ENCODE data around the gene TNFRSF18. TPM values are rescaled to one million over a fixed set of nuclear protein-coding genes. Genes with fewer than 3 reads are reported as not detected.

TNFRSF18 gene
- total RNA-seq, 1 donor from 2014 or later = not detected

DNA sequence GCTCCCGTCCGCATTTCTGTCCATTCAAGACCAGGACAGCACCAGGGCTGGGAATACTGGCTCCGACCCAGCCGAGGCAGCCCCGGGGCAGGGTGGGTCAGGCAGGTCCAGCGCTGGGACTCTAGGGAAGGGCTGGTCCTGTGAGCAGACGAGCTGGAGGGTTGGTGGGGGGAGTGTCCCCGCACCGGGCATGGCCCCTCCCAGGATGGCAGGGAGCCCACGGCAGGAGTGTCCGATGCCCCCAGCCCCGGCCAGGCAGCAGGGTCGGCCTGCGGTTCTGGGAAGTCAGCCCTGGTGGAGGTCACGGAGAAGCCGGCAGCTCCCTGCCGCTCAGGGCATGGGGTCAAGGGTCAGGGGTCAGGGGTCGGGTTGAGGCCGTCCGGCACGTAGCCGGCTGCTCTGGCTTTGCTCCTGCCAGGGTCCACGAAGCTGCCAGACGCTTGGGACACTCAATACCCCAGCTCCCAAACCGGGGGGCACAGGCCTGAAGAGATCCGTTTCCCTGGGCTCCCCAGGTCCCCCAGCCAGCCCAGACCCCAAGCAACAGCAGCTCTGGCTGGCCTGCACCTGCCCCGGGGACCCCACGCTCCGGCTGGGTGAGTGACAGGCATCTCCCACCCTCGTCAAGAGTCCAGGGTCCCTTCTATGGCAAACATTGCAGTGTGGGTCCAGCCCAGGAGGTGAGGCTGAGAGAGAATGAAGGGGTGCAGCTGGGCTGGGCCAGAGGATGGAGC lies 33.4 kb upstream of the TNFRSF18 start:
- Mint-ChIP-seq H3K27me3 (ENCODE audit: unreplicated experiment) (no peaks in the 10 kb centered on the region), H3K4me1 (ENCODE audit: unreplicated experiment) (no peaks in the 10 kb centered on the region), H3K36me3 (ENCODE audit: low read depth, unreplicated experiment) (no peaks in the 10 kb centered on the region), H3K27ac (ENCODE audit: unreplicated experiment) (no peak overlapping the region), H3K9me3 (ENCODE audit: unreplicated experiment) (no peaks in the 10 kb centered on the region), H3K4me3 (ENCODE audit: unreplicated experiment) (no peak overlapping the region)
- no peak for DNase-seq (ENCODE audit: low spot score)
- TF ChIP-seq, protein P1, sequence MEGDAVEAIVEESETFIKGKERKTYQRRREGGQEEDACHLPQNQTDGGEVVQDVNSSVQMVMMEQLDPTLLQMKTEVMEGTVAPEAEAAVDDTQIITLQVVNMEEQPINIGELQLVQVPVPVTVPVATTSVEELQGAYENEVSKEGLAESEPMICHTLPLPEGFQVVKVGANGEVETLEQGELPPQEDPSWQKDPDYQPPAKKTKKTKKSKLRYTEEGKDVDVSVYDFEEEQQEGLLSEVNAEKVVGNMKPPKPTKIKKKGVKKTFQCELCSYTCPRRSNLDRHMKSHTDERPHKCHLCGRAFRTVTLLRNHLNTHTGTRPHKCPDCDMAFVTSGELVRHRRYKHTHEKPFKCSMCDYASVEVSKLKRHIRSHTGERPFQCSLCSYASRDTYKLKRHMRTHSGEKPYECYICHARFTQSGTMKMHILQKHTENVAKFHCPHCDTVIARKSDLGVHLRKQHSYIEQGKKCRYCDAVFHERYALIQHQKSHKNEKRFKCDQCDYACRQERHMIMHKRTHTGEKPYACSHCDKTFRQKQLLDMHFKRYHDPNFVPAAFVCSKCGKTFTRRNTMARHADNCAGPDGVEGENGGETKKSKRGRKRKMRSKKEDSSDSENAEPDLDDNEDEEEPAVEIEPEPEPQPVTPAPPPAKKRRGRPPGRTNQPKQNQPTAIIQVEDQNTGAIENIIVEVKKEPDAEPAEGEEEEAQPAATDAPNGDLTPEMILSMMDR (IDR thresholded peaks at IDR 0.05; ENCODE audit: unreplicated experiment) = no peak

DNA sequence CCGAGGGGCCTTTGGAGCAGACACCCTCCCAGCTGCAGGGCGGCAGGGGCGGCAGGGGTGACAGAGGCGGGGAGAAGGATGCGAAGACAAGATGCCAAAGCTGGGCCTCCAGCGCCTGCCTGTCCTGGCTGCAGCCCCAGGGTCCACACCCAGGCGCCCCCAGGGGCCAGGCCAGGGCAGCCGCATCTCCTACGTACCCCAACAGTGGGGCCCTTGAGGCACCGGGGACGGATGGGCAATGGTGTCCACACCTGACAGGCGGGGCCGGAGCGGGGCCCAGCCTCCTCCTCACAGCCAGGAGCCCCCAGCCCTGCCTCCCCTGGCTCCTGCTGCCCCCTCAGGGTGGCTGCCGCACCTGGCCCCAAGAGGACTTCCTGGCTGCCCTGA lies 32.8 kb upstream of the TNFRSF18 start:
- H3K36me3 Mint-ChIP-seq (ENCODE audit: low read depth, unreplicated experiment) = no peaks in the 10 kb centered on the region
- no peak overlapping the region for H3K4me3 Mint-ChIP-seq (ENCODE audit: unreplicated experiment)
- H3K27ac Mint-ChIP-seq (ENCODE audit: unreplicated experiment) = no peak overlapping the region
- DNase-seq (ENCODE audit: low spot score) = no peak
- H3K27me3 Mint-ChIP-seq (ENCODE audit: unreplicated experiment) = no peaks in the 10 kb centered on the region
- TF ChIP-seq, protein P1 (IDR thresholded peaks at IDR 0.05; ENCODE audit: unreplicated experiment) = no peak
- peaks cover under 1% of the 10 kb centered on the region for H3K4me1 Mint-ChIP-seq (ENCODE audit: unreplicated experiment)
- H3K9me3 Mint-ChIP-seq (ENCODE audit: unreplicated experiment) = no peaks in the 10 kb centered on the region

DNA sequence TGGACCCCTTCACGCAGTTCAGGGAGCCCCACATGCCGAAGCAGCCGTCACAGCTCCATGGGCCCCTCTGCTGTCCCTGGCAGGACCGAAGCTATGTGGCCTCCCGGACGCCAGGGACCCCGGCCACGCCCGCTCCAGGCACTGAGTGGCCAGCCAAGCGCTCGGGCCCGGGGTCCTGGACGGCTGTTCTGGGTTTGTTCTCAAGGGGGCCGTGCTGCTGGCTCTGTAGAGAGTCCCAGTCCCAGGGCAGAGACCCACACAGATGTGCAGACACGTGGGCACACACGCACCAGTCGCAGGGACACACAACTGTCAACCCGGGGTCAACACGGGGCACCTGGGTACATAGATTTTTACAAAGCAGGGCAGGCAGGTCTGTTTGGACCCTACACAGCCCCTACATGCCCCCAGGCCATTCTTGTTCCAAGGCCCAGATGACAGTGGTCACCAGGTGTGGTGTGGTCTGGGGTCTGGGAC lies 32.3 kb upstream of the TNFRSF18 start:
- TF ChIP-seq, protein P1 (IDR thresholded peaks at IDR 0.05; ENCODE audit: unreplicated experiment) = no peak

DNA sequence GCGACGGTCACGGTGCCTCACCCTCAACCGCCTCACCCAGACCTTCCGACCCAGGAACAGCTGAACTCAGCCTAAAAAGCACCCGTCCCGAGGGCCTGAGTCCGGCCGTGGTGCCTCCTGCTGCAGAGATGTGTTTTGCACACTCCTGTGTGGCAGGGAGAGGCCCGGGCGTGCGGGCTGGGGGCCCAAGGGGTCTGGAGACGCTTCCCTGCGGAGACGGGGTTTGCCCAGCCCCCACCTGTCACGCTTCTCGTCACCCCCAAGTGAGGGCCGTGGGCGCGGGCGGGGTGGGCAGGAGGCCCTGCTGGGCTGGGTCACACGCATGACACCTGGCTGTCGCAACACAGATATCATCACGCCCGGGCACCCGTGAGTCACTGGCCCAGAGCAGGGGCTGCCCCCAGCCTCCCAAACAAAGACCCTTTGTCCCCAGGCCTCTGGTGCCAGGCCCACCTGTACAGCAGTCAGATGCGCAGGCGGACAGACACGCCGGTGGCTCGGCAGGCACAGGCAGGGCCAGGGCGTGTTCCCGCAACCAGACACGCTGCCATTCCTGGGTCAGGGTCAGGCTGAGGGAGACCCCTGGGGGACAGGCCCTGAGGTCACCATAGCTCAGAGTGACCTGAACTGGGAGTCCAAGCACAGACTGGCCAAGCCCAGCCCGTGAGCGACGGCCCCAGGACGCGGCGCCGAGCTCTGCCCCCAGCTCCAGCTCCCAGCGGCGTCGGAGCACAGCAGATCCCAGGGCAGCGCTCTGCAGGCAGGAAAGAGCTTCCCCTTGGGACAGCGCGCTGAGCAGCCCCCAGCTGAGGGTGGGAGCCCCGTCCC lies 31.7 kb upstream of the TNFRSF18 start:
- TF ChIP-seq, protein P1 (IDR thresholded peaks at IDR 0.05; ENCODE audit: unreplicated experiment) = no peak
- Mint-ChIP-seq H3K4me1 (ENCODE audit: unreplicated experiment) (peaks cover 10% of the 10 kb centered on the region), H3K4me3 (ENCODE audit: unreplicated experiment) (no peak overlapping the region), H3K36me3 (ENCODE audit: low read depth, unreplicated experiment) (peaks cover 5% of the 10 kb centered on the region), H3K27ac (ENCODE audit: unreplicated experiment) (no peak overlapping the region), H3K27me3 (ENCODE audit: unreplicated experiment) (peaks cover 3% of the 10 kb centered on the region), H3K9me3 (ENCODE audit: unreplicated experiment) (no peaks in the 10 kb centered on the region)
- DNase-seq (ENCODE audit: low spot score) = no peak

More for the DNA sequence above, 32.3 kb upstream of the TNFRSF18 start:
- H3K4me3 Mint-ChIP-seq (ENCODE audit: unreplicated experiment) = no peak overlapping the region
- H3K36me3 Mint-ChIP-seq (ENCODE audit: low read depth, unreplicated experiment) = peaks cover under 1% of the 10 kb centered on the region
- H3K27me3 Mint-ChIP-seq (ENCODE audit: unreplicated experiment) = no peaks in the 10 kb centered on the region
- DNase-seq (ENCODE audit: low spot score) = no peak
- H3K9me3 Mint-ChIP-seq (ENCODE audit: unreplicated experiment) = no peaks in the 10 kb centered on the region
- H3K4me1 Mint-ChIP-seq (ENCODE audit: unreplicated experiment) = peaks cover 6% of the 10 kb centered on the region
- H3K27ac Mint-ChIP-seq (ENCODE audit: unreplicated experiment) = no peak overlapping the region

Data from endothelial cell (in vitro differentiated cells).